ENCODE results near the gene SMIM41.
"Not testable (repeated sequence)": the region's sequence is repeated elsewhere in the genome, so short reads cannot be mapped to it uniquely, and the experiment has no call there.

The SMIM41 gene

GRCh38 chr12:52096332-52097044 lies 17.0 kb downstream of the SMIM41 start:
- intact Hi-C loops (cut with DNase I), result no loop called here

GRCh38 chr12:52097045-52097666 lies 17.7 kb downstream of the SMIM41 start:
- intact Hi-C loops (cut with DNase I), result no loop called here
- DNase-seq, result peak in 1 of 42 donors; percentile 19

More at GRCh38 chr12:52096332-52097044, 17.0 kb downstream of the SMIM41 start:
- DNase-seq, result no peak

- intact Hi-C loops (cut with DNase I); DNase-seq: not testable (repeated sequence)
Observed at GRCh38 chr12:52104431-52105089, 25.1 kb downstream of the SMIM41 start.

- intact Hi-C loops (cut with DNase I), result not testable (repeated sequence)
- peak in 11 of 42 donors; percentile 17 to 61 (median 43) for DNase-seq
Observed at GRCh38 chr12:52116222-52117125, 37.0 kb downstream of the SMIM41 start.

- intact Hi-C loops (cut with DNase I); DNase-seq: not testable (repeated sequence)
Observed at GRCh38 chr12:52117806-52118475, 38.4 kb downstream of the SMIM41 start.

- DNase-seq, result peak in 1 of 42 donors; percentile 25
Observed at GRCh38 chr12:52119398-52120254, 40.1 kb downstream of the SMIM41 start.

GRCh38 chr12:52120951-52121823 lies 41.7 kb downstream of the SMIM41 start:
- intact Hi-C loops (cut with DNase I), result no loop called here
- no peak for DNase-seq

More at GRCh38 chr12:52119398-52120254, 40.1 kb downstream of the SMIM41 start:
- intact Hi-C loops (cut with DNase I), result no loop called here

GRCh38 chr12:52121824-52122539 lies 42.5 kb downstream of the SMIM41 start:
- peak; percentile 41 to 88 (median 70) for DNase-seq
- intact Hi-C loops (cut with DNase I), result no loop called here

GRCh38 chr12:52122540-52122871 lies 43.0 kb downstream of the SMIM41 start:
- DNase-seq, result no peak
- intact Hi-C loops (cut with DNase I), result no loop called here

GRCh38 chr12:52122904-52123303 lies 43.4 kb downstream of the SMIM41 start:
- no peak for DNase-seq
- intact Hi-C loops (cut with DNase I), result no loop called here

GRCh38 chr12:52123487-52124186 lies 44.1 kb downstream of the SMIM41 start:
- intact Hi-C loops (cut with DNase I), result no loop called here
- DNase-seq, result no peak

- intact Hi-C loops (cut with DNase I), result no loop called here
- peak in 2 of 42 donors; percentile 6 to 15 for DNase-seq
Observed at GRCh38 chr12:52125476-52125900, 46.0 kb downstream of the SMIM41 start.

- intact Hi-C loops (cut with DNase I), result no loop called here
- peak in 2 of 42 donors; percentile 1 to 22 for DNase-seq
Observed at GRCh38 chr12:52126050-52126604, 46.6 kb downstream of the SMIM41 start.

GRCh38 chr12:52126605-52127578 lies 47.4 kb downstream of the SMIM41 start:
- intact Hi-C loops (cut with DNase I), result no loop called here

More at GRCh38 chr12:52126605-52127578, 47.4 kb downstream of the SMIM41 start:
- DNase-seq, result peak in 4 of 42 donors; percentile 4 to 39 (median 16)
